Cerebellar cortex (tissue), 1 donor: ENCODE results near the gene MOAP1.
A peak's percentile ranks its signal among the peaks of the same experiment; 100 is the strongest.
"Not testable (repeated sequence)": the region's sequence is repeated elsewhere in the genome, so short reads cannot be mapped to it uniquely, and the experiment has no call there.

Experiments used
- DNase-seq: peaks from one replicate; pipeline ENCODE4 v3.0.0-alpha.2; 2015; ENCODE audit warnings: low spot score

MOAP1 gene

GRCh38 chr14:93185349-93185720 lies 638 bp upstream of the MOAP1 start:
- DNase-seq, result peak; percentile 53

GRCh38 chr14:93183596-93184317 lies 940 bp downstream of the MOAP1 start:
- DNase-seq, result no peak

- no peak for DNase-seq
Measured at GRCh38 chr14:93175492-93175891, 9.2 kb downstream of the MOAP1 start.

- not testable (repeated sequence) for DNase-seq
Measured at GRCh38 chr14:93174731-93175130, 10.0 kb downstream of the MOAP1 start.

- DNase-seq, result no peak
Measured at GRCh38 chr14:93173943-93174395, 10.7 kb downstream of the MOAP1 start.

- DNase-seq, result no peak
Measured at GRCh38 chr14:93171376-93171775, 13.3 kb downstream of the MOAP1 start.

GRCh38 chr14:93170141-93170540 lies 14.6 kb downstream of the MOAP1 start:
- not testable (repeated sequence) for DNase-seq

GRCh38 chr14:93169619-93170018 lies 15.1 kb downstream of the MOAP1 start:
- not testable (repeated sequence) for DNase-seq

- not testable (repeated sequence) for DNase-seq
Measured at GRCh38 chr14:93168610-93169009, 16.1 kb downstream of the MOAP1 start.

GRCh38 chr14:93165271-93166265 lies 19.1 kb downstream of the MOAP1 start:
- not testable (repeated sequence) for DNase-seq

GRCh38 chr14:93163564-93163963 lies 21.1 kb downstream of the MOAP1 start:
- DNase-seq, result no peak

- no peak for DNase-seq
Measured at GRCh38 chr14:93161411-93161940, 23.2 kb downstream of the MOAP1 start.

GRCh38 chr14:93160353-93160801 lies 24.3 kb downstream of the MOAP1 start:
- peak; percentile 41 for DNase-seq

- DNase-seq, result not testable (repeated sequence)
Measured at GRCh38 chr14:93159625-93160352, 24.9 kb downstream of the MOAP1 start.

GRCh38 chr14:93158349-93158748 lies 26.3 kb downstream of the MOAP1 start:
- DNase-seq, result not testable (repeated sequence)

GRCh38 chr14:93156693-93157369 lies 27.9 kb downstream of the MOAP1 start:
- DNase-seq, result no peak

- DNase-seq, result no peak
Measured at GRCh38 chr14:93155667-93156066, 29.0 kb downstream of the MOAP1 start.

GRCh38 chr14:93153121-93153520 lies 31.6 kb downstream of the MOAP1 start:
- DNase-seq, result no peak

GRCh38 chr14:93150227-93151208 lies 34.2 kb downstream of the MOAP1 start:
- no peak for DNase-seq

- no peak for DNase-seq
Measured at GRCh38 chr14:93148979-93149378, 35.7 kb downstream of the MOAP1 start.
